Measurements from ENCODE around the gene REL. TPM values are rescaled to one million over a fixed set of nuclear protein-coding genes. Genes with fewer than 3 reads are reported as not detected.

The REL gene
- total RNA-seq, 1 experiment from 2014 or later: 10.2 TPM

GRCh38 chr2:60972889-60973656, 91.7 kb downstream of the REL start:
- H3K4me1 ChIP-seq (ENCODE audit: control insufficient read depth in 1 of 2, insufficient read depth in 2 of 2, low read length in 2 of 2): no peaks in the 10 kb centered on the region
- POLR2A ChIA-PET: no interaction called here
- no peaks in the 10 kb centered on the region for H3K79me2 ChIP-seq (ENCODE audit: insufficient read depth, low read length)
- BruUV-seq (replicated peaks): no TSS peak
- no peaks in the 10 kb centered on the region for H3K9me3 ChIP-seq (ENCODE audit: control insufficient read depth in 1 of 2, insufficient read depth in 1 of 2, low read depth in 1 of 2, low read length in 2 of 2)
- H4K20me1 ChIP-seq (ENCODE audit: insufficient read depth): no peaks in the 10 kb centered on the region
- no peak overlapping the region for H3K4me2 ChIP-seq (ENCODE audit: low read length)
- ATAC-seq: no peak
- H3K36me3 ChIP-seq (ENCODE audit: control insufficient read depth in 1 of 2, insufficient read depth in 2 of 2, low read length in 2 of 2): no peaks in the 10 kb centered on the region
- CTCF ChIA-PET: no interaction called here
- no peak overlapping the region for H2AFZ ChIP-seq (ENCODE audit: low read depth, low read length, poor library complexity, severe bottlenecking)
- H3K9me2 ChIP-seq (ENCODE audit: insufficient read depth): no peaks in the 10 kb centered on the region
- H3K4me3 ChIP-seq (replicated peaks in 1 of 2; ENCODE audit: low read depth in 1 of 2, low read length in 2 of 2): no peak overlapping the region
- no peak overlapping the region for H3K27ac ChIP-seq (ENCODE audit: low read depth, low read length)
- intact Hi-C loops (cut with micrococcal nuclease): no loop called here
- no peak for TF ChIP-seq SIN3A (IDR thresholded peaks at IDR 0.05; ENCODE audit: low read depth)
- TF ChIP-seq FOSL1 (IDR thresholded peaks at IDR 0.05; ENCODE audit: low read depth): no peak
- no peak for TF ChIP-seq EGR1 (IDR thresholded peaks at IDR 0.05; ENCODE audit: low read depth)
- TF ChIP-seq SP1 (IDR thresholded peaks at IDR 0.05; ENCODE audit: low read depth): no peak
- TF ChIP-seq ELF1 (IDR thresholded peaks at IDR 0.05; ENCODE audit: borderline replicate concordance, low read depth): no peak
- no peak for TF ChIP-seq REST (IDR thresholded peaks at IDR 0.05; ENCODE audit: low read depth)
- TF ChIP-seq CBX3 (IDR thresholded peaks at IDR 0.05; ENCODE audit: low read depth): no peak
- no peak for TF ChIP-seq EZH2 (IDR thresholded peaks at IDR 0.05)
- no peak for TF ChIP-seq MAX (IDR thresholded peaks at IDR 0.05)
- no peak for TF ChIP-seq ZBTB33 (IDR thresholded peaks at IDR 0.05; ENCODE audit: extremely low read depth, insufficient replicate concordance, low read length)
- TF ChIP-seq EZH2phosphoT487 (IDR thresholded peaks at IDR 0.05; ENCODE audit: borderline replicate concordance): no peak
- H3K9ac ChIP-seq (ENCODE audit: low read length): no peak overlapping the region
- DNase-seq (ENCODE audit: low read depth, low spot score): no peak
- RAD21 ChIA-PET (ENCODE audit: low non-redundant PET in 1 of 2, low total read pairs in 2 of 2, uncharacterized antibody in 2 of 2, unreplicated experiment in 2 of 2): no interaction called here
- no peaks in the 10 kb centered on the region for H3K27me3 ChIP-seq (ENCODE audit: insufficient read depth, low read length)
